ENCODE data around the gene KCNC3.
A peak's percentile ranks its signal among the peaks of the same experiment; 100 is the strongest.

The KCNC3 gene

DNA sequence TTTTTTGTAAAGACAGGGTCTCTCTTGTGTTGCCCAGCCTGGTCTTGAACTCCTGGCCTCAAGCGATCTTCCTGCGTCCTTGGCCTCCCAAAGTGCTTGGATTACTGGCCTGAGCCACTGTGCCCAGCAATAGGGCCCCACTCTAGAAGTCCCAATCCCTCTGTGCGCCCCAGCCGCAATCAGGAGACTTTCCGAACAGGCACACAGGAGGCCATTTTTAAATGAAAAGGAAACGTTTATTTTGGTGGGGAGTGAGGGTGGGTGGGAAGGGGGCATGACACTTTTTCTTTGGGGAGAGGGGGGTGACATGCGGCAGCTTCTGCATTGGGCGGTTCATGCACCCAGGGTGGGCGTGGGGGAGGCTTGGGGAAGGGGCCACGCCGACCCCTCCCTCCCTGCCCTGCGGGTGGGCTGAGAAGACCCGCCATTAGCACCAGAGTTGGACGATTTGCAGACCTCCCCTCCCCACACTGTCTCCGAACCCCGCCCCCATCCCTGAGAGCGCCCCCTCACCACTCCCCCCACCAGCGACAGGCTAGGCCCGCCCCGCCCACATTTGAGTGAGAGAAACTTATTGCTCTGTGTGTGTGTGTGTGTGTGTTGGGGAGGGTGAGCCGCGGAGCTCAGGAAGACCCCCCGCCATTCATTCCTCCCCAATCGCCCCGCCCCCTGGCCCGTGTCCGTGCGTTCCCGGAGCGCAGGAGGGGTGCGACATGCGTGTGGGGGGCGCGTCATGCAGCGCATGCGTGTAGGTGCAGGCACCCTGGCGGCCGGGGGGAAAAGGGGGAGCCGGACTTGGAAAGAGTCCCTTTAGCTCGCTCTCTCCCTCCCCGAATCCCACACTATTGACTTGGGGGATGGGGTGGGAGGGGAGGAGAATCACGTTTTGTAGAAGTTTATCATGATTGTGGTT lies 17.2 kb downstream of the KCNC3 start (continued):
- TF ChIP-seq ZNF223 (tag by site-specific recombination; IDR thresholded peaks at IDR 0.05) (peak; percentile 73; the same call in 1 of the 2 replicates), ZNF398 (tag by site-specific recombination; IDR thresholded peaks at IDR 0.05) (peak; percentile 95), ZNF423 (tag by site-specific recombination; IDR thresholded peaks at IDR 0.05) (peak; percentile 70), YY1 (tag by site-specific recombination; IDR thresholded peaks at IDR 0.05) (no peak), SP2 (tag by site-specific recombination; IDR thresholded peaks at IDR 0.05) (peak; percentile 10; the same call in 1 of the 2 replicates), ZNF155 (tag by site-specific recombination; IDR thresholded peaks at IDR 0.05) (no peak), ZIC2 (tag by site-specific recombination; IDR thresholded peaks at IDR 0.05) (peak; percentile 88), SP7 (tag by site-specific recombination; IDR thresholded peaks at IDR 0.05) (0 out of 2 replicates have a peak, but pooled peaks have one; percentile 37), SP3 (tag by site-specific recombination; IDR thresholded peaks at IDR 0.05) (peak; percentile 49), SCRT1 (tag by site-specific recombination; IDR thresholded peaks at IDR 0.05; ENCODE audit: borderline replicate concordance) (no peak), ZNF488 (tag by site-specific recombination; IDR thresholded peaks at IDR 0.05) (no peak), KLF1 (tag by site-specific recombination; IDR thresholded peaks at IDR 0.05) (no peak), ZNF221 (tag by site-specific recombination; IDR thresholded peaks at IDR 0.05; ENCODE audit: borderline replicate concordance) (no peak), ZFP3 (tag by site-specific recombination; IDR thresholded peaks at IDR 0.05; ENCODE audit: low read depth) (no peak), ZNF561 (tag by site-specific recombination; IDR thresholded peaks at IDR 0.05; ENCODE audit: borderline replicate concordance) (no peak)
- TF ChIP-seq, protein P1, sequence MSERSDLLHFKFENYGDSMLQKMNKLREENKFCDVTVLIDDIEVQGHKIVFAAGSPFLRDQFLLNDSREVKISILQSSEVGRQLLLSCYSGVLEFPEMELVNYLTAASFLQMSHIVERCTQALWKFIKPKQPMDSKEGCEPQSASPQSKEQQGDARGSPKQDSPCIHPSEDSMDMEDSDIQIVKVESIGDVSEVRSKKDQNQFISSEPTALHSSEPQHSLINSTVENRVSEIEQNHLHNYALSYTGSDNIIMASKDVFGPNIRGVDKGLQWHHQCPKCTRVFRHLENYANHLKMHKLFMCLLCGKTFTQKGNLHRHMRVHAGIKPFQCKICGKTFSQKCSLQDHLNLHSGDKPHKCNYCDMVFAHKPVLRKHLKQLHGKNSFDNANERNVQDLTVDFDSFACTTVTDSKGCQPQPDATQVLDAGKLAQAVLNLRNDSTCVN (tag by site-specific recombination; optimal IDR thresholded peaks at IDR 0.05), result peak; percentile 35
- TF ChIP-seq, protein P2, sequence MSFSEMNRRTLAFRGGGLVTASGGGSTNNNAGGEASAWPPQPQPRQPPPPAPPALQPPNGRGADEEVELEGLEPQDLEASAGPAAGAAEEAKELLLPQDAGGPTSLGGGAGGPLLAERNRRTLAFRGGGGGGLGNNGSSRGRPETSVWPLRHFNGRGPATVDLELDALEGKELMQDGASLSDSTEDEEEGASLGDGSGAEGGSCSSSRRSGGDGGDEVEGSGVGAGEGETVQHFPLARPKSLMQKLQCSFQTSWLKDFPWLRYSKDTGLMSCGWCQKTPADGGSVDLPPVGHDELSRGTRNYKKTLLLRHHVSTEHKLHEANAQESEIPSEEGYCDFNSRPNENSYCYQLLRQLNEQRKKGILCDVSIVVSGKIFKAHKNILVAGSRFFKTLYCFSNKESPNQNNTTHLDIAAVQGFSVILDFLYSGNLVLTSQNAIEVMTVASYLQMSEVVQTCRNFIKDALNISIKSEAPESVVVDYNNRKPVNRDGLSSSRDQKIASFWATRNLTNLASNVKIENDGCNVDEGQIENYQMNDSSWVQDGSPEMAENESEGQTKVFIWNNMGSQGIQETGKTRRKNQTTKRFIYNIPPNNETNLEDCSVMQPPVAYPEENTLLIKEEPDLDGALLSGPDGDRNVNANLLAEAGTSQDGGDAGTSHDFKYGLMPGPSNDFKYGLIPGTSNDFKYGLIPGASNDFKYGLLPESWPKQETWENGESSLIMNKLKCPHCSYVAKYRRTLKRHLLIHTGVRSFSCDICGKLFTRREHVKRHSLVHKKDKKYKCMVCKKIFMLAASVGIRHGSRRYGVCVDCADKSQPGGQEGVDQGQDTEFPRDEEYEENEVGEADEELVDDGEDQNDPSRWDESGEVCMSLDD (tag by site-specific recombination; IDR thresholded peaks at IDR 0.05), result peak; percentile 63; the same call in 1 of the 2 replicates

DNA sequence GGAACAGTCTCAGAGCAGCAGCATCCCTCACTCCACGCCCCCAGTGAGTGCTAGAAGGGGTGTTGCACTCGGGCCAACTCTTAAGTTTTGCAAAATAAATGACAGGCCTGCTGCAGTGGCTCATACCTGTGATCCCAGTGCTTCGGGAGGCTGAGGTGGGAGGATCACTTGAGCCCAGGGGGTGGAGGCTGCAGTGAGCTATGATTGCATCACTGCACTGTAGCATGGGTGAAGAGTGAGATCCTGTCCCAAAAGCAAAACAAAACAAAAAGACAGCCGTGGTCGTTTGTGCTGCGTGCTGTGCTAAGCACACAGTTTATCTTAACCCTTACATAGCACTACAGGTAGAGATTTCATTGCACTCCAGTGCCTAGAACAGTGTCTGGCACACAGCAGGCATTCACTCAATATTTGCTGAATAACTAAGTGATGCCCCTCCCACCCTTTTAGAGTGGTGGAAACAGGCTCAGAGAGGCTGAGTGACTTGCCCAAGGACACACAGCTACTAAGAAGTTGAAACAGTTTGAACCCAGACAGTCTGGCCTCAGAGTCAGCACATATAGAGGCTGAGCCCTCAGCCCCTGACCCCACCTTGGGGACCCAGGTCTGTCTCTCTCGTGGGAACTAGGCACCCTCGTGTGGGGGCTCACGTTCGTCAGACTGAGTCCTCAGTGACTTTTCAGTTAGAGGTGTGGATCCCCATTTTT lies 18.3 kb downstream of the KCNC3 start:
- H3K36me3 ChIP-seq (ENCODE audit: control insufficient read depth in 2 of 2, insufficient read depth in 1 of 2, low read length in 2 of 2), result no peaks in the 10 kb centered on the region
- H3K4me3 ChIP-seq (ENCODE audit: low read depth, low read length), result no peak overlapping the region
- H3K9me3 ChIP-seq (ENCODE audit: control insufficient read depth, insufficient read depth, low read depth, low read length), result no peaks in the 10 kb centered on the region
- H3K4me1 ChIP-seq (ENCODE audit: control insufficient read depth, insufficient read depth, low read length), result peaks cover 9% of the 10 kb centered on the region
- no peak overlapping the region for H3K27ac ChIP-seq (ENCODE audit: extremely low read depth, low read depth, low read length)
- ChIA-PET POLR2A (no interaction called here), CTCF (no interaction called here)
- no peak for TF ChIP-seq ZNF140 (tag by site-specific recombination; IDR thresholded peaks at IDR 0.05)
- TF ChIP-seq, protein P3, sequence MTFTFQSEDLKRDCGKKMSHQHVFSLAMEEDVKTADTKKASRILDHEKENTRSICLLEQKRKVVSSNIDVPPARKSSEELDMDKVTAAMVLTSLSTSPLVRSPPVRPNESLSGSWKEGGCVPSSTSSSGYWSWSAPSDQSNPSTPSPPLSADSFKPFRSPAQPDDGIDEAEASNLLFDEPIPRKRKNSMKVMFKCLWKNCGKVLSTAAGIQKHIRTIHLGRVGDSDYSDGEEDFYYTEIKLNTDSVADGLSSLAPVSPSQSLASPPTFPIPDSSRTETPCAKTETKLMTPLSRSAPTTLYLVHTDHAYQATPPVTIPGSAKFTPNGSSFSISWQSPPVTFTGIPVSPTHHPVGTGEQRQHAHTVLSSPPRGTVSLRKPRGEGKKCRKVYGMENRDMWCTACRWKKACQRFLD (tag by site-specific recombination; IDR thresholded peaks at IDR 0.05), result no peak
- TF ChIP-seq GLIS1 (tag by site-specific recombination; IDR thresholded peaks at IDR 0.05), result 0 out of 2 replicates have a peak, but pooled peaks have one; percentile 16
- no peak for TF ChIP-seq ZNF843 (tag by site-specific recombination; IDR thresholded peaks at IDR 0.05)
- no peak for TF ChIP-seq ZSCAN16 (tag by site-specific recombination; IDR thresholded peaks at IDR 0.05)
- TF ChIP-seq ZNF155 (tag by site-specific recombination; IDR thresholded peaks at IDR 0.05), result no peak
- no peak for TF ChIP-seq ZXDB (tag by site-specific recombination; IDR thresholded peaks at IDR 0.05)
- TF ChIP-seq ZBTB6 (tag by site-specific recombination; IDR thresholded peaks at IDR 0.05), result no peak
- TF ChIP-seq ZNF768 (tag by site-specific recombination; IDR thresholded peaks at IDR 0.05), result peak; percentile 82; the same call in 1 of the 2 replicates

All from HEK293 (cell line).